ENCODE results near the gene KIF26B.
"Not testable (repeated sequence)": the region's sequence is repeated elsewhere in the genome, so short reads cannot be mapped to it uniquely, and the experiment has no call there.

The KIF26B gene

DNA sequence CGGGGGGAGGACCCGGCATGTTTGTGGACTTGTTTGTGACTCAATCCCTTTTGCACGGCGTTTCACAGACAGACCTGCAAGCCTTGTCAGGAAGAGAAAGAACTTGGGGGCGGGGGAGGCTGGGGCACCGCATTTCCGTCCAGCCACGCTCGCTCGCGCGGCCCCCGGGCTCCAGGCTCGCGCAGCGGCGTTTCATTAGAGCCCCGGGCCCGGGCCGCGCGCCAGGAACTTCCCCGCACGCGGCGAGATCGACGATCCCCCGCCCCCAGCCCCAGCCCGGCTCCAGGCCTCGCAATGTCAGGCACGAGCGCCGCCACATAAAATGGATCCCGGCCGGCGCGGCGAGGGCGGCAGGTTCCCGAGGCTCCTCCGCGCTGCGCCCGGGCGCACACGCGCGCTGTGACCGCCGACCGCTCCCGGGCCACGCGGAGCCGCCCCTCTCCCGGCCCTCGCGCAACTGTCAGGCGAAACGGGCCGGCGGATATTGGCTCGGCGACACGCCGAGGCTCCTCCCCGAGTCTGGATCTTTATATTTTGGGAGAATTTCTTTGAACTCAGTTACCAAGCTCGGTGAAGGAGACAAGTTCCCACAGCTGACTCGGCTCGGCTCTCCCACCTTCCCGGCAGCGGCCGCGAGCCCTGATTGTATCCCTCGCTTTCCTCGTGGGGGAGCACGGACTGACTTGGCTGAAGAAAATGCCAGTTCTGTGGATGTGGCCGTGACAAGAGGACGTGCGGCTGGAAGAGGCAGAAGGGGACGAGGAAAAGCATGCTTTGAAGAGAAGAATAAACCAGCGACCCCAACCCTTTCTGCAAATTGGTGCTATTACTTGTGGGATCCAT lies at the start of gene KIF26B:
KIF26B (plus strand) TSS at position 557 of the 843 bp plus-strand sequence. CDS start 440 bp downstream, outside the sequence.
- peak in 1 of 2 experiments; percentile 20 for DNase-seq

DNA sequence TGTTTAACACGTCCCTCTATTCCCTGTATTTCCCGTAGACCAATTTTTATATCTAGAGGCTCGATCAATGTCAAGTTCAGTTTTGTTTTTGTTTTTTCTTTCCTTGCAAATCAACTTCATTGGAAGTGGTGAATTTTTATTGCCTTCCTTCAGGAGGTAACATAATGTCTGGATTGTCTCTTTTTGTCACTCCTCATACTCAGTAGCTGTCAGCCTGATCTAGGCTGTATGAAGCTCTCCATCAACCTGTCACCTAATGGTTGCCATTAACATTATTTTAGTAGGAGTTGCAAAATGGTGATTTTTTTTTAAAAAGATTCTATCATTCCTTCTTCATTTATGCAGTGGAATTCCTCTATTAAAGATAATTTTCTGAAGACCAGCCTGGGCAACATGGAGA lies 49.7 kb upstream of the KIF26B start:
- DNase-seq = no peak

DNA sequence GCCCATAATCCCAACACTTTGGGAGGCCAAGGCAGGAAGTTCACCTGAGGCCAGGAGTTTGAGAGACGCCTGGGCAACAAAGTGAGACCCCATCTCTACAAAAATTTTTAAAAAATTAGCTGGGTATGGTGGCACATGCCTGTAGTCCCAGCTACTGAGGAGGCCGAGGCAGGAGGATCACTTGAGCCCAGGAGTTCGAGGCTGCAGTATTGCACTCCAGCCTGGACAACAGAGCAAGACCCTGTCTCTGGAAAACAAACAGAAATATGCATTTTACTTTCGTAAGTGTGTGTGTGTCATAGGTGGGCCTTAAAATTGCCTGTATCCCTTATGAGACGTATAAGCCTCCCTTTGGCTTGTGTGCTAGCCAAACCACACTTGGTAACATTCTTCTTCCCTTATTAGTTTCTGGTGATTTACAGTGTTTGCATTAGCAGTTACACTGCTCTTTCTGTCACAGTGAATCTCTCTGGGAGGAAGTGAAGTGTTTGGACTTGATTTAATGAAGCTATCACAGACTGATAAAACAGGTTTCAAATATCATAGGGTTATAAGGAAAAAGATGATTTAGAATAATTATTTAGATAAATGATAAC lies 48.9 kb upstream of the KIF26B start:
- no peak for DNase-seq

DNA sequence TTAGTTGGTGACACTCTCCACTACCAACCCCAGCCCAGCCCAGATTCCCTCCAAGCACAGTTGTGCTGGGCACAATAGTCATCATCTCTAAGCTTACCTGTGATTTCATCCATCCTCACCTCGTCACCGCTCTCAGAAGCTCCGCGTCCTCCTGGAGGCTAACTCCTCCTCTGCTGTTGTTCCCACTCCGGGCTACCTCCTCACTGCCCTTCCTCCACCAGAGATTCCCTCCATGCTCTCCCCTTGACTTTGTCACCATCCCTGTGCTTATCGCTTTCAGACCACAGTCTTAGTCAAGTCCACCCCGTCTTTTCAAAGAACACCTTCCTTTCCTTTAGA lies 47.0 kb upstream of the KIF26B start:
- DNase-seq = no peak

DNA sequence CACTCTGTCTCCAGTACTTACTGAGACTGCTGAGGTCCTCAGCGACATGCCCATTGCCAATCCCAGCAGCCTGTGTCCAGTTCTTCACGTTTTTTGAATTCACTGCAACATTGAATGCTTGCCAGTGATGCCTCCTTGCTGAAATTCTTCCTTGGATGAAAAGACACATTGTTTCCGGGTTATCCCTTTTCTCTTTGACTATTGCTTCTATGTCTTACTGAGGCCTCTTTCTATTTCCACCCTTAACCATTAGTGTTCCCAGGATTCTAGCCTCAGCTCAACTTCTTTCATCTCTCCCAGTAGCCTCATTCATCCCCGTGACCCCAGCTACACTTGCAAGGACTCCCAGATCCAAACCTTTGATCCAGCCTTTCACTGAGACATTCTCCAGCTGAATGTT lies 46.5 kb upstream of the KIF26B start:
- DNase-seq = no peak

DNA sequence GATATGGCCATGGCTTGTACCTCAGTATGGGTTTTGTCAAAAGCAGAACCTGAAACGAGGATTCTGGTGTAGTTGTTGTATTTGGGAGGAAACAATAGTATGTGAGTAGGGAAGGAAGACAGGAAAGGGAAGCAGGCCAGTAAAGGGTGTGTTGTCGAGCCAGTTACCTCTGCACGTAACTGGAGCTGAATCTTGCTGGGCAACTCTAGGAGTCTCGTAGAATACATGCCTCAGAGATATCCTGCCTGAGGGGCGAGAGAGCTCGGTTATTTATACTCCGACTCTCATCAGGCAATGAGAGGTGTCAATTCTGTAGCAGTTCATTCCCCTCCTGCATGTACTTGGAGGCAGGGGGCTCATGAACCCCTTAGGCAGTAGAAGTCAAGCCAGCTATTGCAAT lies 45.9 kb upstream of the KIF26B start:
- no peak for DNase-seq

DNA sequence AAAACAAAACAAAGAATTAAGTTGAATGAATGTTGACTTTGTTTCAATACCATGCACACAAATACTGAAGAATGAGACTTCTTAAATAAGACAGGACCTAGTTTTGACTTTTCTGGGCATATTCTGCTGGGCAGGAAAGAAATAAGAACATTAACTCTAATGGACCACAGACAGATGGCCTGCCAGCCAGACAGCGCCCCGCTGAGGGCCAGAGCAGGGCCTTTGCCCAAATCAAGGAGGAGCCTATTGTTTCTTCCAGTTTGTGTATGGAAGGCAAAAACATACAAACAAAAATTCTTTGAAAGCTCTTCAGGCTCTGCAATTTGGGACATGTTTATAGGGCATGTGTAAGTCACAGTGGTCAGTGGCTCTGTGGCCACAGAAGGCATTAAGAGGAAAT lies 44.4 kb upstream of the KIF26B start:
- no peak for DNase-seq

DNA sequence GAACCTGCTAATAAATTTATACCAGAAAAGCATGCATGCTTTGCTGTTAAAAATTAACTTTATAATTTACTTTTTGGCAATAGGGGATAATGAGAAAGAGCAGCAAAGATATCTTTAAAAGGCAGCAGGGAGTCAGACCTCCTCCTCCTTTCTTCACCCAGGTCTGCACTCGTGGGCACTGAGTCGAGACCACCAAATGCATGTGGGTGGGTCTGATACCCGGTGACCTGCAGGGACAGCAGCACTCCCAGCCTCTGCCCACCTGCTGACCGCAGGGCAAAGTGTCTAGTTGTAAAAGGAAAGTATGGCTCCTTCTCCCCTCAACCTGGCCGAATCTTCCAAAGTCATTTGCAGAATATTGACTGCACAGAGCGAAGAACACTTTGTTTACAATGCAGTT lies 43.7 kb upstream of the KIF26B start:
- DNase-seq = no peak

DNA sequence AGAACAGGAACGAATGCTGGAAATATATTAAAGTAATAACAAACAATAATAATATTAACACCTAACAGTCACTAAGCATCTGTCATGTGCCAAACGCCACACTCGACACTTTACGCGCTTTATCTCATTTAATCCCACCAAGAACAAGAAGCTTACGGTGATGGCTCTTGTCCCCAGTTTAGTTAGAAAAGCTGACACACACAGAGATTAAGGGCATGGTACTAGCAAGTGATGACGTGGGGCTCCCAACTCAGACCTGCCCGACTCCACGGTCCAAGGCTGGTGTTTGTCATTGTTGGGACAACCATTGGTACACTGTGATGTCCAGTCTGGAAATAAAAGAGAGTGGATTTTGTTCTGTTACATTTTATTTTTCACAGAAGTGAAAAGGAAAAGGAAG lies 41.1 kb upstream of the KIF26B start:
- DNase-seq = no peak

DNA sequence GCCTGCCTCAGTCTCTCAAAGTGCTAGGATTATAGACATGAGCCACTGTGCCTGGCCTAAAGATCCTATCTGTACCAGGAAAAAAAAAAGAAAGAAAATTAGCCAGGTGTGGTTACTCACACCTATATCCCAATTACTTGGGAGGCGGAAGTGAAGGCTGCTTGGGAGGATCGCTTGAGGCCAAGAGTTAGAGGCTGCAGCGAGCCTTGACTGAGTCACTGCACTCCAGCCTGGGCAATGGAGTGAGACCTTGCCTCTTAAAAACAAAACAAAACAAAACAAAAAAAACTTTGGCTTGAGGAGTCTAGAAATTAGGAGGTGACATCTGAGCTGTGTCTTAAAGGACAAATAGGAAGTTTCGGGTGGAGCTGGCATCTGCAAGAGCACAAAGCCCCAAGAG lies 38.7 kb upstream of the KIF26B start:
- no peak for DNase-seq

DNA sequence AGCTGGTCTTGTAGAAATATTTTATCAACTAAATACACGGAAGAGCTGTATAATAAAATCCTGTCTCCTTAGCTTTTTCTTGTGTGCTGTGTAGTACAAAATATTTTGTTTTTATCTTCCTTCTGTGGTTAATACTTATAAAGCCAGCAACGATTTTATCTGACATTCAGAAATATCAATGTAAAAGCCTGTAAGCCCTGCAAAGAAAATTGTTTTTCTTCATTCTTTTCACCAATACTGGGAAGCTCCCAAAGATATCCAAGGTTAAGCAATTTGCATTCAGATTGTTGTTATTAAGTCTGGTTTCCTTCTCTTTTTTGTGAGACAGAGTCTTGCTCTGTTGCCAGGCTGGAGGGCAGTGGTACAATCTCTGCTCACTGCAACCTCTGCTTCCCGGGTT lies 38.0 kb upstream of the KIF26B start:
- no peak for DNase-seq

DNA sequence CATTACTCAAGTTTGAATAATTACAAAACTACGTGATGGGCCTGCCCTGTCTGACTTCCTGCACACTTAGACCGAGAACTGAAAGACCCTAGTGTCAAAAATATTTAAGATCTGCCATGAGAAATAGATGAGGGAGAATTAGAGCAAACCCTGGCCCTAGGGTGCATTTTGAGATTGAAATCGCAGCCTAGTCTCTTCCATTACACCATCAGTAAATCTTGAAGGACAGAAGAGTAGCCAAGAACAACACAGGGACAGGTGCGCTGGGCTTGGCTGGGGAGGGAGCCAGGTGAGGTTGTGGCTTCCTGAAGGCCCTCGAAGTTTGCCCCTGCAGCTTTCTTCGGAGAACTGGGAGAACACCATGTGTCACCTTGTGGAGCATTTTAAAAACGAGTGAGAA lies 36.7 kb upstream of the KIF26B start:
- no peak for DNase-seq

DNA sequence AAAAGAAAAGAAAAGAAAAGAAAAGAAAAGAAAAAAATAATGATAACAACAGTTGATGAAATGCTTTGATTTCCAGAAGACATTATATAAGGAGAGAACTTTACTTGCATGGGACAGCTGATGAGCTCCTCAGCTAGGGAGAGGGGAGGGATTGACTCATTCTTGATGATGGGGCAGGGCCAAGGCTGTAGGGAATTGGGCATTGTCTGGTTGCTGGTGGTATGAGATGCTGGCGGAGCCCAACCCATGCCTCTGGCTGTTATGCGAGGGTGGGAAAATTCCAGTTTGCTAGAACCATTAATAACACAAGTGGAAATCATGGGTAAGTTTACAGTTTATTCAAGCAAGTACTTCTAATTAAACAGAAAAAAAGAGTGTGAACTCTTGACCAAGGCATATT lies 36.0 kb upstream of the KIF26B start:
- DNase-seq = no peak

DNA sequence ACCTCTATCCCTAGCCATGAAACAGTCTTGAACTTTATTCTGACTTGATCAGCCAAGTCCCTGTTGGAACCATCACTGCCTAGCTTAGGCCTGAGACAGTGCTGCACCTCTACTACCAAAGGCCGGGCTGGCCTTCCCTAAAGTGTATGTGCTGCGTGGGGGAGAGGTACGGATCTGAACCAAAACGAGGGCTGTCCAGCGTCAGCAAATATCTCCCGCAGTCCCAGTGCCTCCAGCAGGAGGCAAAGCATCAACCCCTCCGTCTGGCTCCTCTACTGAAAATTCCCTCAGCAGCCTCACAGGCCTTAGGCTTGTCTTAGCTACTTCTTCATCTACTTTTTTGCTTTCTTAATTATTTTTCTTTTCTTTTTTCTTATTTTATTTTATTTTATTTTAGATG lies 33.3 kb upstream of the KIF26B start:
- DNase-seq = no peak

DNA sequence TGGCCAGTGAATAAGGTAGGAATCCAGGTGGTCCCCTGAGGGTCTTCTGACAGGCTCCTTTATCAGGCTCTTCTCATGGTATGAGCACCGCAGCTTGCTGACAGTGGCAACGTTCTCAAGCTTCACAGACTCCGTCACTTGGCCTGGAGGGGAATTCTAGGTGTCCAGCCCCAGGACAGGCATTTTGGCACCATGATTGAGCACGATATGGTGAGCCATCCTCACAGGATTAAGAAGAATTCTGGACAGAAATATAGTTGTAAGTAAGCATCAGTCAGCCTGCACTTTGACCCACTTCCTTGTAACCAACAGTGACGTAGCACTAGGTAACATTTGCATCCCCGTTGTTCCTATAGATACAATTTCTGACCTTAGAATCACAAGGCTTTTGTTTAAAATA lies 30.5 kb upstream of the KIF26B start:
- DNase-seq = no peak

DNA sequence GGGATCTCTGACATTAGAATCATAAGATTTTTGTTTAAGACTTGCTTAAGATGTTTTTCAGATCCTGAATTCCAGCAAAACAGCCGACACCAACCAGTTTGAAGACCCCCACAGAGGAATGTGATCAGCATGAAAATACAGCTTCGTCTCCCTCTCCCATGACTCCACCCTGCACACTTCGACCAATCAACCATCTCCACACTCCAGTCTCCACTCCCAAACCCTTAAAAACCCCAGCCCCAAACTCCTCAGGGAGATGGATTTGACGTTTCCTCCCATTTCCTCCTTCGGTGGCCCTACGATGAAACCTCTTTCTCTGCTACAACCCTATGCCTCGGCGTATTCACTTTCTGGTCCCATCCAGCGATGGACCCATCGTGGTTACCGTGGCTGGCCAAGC lies 30.1 kb upstream of the KIF26B start:
- no peak for DNase-seq

DNA sequence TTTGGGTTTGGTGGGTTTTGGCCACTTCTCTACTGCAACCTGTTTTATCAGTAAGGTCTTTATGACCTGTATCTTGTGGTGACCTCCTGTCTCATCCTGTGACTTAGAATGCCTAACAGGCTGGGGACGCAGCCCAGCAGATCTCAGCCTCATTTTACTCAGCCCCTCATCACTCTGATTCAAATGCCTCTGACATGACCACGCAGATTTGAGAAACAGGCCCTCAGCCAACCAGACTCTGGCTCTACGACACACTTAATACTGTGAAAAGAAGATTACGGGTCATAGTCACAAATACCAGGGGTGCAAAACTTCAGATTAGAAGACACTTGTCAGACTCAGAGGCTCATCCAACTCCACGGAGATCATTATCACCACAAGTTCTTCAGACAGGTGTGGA lies 28.3 kb upstream of the KIF26B start:
- DNase-seq = no peak

DNA sequence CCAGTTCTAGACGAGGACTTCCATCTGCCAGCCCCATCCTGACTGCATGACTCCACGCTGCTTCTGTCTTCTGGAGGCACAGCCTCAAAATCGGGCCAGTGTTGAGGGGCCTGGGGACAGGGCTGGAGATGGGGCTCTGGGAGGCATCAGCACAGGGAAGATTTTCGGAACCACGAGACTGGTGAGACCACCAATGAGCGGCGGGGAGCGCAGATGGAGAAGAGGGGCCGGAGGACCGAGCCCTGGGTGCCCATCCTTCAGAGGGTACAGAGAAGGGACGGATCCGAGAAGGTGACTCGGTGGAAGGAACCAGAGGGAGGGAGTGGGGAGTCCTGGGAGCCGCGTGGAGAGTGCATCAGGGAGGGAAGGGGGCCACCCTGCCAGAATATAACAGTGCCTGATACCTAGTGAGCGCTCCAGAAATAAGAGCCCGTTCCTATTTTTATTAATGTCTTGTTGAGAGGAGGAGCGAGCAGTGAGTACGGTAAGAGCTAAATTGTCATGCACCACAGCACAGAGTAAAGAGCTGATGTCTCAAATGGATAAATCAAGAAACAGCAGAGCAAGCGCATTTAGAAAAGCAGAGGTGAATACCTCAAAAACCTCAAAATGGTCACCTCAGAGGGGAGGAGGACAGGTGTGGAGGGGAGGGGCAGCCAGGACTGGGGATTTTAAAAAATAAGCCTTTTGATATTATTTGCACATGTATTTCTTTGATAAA lies 26.2 kb upstream of the KIF26B start:
- no peak for DNase-seq

DNA sequence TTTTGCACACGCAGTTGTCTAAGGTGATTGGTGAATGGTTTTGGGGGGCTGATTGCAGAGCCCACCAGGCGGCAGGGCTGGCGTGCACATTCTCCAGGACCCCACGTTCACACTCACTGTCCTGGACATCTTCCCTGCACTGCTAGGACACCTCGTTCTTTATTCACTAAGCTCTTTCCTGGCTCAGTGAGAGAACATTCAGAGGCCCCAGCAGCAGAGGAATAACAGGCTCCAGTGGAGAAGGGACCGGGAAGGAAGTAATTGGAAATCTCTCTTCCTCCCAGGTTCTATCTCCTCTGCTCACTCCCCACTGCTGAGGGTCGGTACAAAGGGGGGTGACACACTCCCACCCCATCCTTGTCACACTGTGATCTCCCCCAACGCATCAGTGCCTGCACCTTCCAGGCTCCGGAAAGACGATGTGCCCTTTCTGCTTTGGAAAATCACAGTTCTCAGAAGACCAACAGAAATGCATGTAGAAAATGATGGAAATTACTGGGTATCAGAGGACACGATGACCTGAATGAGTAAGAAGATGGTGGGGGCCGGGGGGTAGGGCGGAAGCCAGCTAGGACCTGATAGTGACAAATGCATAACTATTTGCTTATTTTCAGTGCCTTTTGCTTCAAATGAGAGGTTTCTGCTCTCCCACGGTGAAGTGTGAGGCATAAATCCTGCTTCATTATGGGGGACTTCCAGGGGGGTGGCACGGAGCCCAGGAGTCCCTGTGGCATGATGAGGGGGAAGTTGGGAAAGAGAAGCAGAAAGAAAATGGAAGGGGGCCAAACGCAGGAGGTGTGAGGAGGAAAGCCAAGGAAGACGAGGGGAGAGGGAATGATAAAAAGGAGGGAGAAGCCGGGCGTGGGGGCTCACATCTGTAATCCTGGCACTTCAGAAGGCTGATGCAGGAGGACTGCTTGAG lies 25.2 kb upstream of the KIF26B start:
- no peak for DNase-seq

DNA sequence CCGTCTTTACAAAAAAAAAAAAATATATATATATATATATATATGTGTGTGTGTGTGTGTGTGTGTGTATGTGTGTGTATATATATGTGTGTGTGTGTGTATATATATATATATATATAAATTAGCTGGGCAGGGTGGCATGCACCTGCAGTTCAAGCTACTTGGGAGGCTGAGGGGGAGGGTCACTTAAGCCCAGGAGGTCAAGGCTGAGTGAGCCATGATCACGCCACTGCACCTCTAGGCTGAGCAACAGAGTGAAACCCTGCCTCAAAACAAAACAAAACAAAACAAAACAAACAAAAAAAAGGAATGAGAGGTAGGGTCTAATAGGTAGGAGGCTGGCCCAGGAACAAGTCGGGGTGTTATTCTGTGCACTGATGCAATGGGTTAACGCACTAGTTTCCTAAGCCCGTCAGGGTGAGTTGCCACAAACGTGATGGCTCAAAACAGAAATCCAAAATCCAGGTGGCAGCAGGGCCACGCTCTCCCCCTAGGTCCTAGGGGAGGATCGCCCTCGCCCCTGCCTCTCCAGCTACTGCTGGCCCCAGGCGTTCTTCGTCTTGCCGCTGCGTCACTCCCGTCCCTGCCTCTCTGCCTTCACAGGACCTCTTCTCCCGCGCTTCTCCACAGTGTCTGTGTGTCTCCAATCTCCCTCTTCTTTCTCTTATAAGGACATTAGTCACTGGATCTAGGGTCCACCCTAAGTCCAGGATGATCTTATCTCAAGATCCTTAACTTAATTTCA lies 24.3 kb upstream of the KIF26B start:
- not testable (repeated sequence) for DNase-seq

DNA sequence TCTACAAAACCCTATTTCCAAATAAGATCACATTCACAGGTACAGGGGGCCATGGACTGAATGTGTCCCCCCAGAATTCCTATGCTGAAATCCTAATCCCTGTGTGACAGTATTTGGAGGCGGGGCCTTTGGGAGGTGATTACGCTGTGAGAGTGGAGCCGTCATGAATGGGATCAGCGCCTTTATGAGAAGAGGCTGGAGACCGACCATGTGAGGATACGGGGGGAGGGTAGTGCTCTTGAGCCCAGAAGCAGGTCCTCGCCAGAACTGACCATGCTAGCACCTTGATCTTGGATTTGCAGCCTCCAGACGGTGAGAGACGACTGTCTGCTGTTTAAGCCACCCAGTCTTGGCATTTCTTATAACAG lies 23.8 kb upstream of the KIF26B start:
- no peak for DNase-seq

DNA sequence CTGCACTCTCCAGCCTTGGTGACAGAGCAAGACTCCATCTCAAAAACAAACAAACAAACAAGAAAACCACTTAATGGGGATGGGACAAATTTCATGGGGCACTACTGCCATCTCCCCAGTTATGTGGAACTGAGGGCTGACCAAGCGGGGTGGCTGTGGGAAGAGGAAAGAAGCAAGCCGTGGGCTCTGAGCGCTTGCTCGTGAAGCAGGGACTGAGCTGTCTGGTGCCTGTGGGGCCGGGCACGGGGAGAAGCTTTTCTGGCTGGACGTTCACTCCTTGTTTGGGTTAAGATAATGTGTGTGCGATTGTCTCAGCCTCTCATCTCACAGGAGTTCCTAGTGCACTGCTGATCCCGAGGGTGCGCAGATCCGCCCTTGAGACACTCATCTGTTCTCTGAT lies 22.0 kb upstream of the KIF26B start:
- no peak for DNase-seq

Measured in activated CD4-positive, alpha-beta T cell treated with anti-CD3 and anti-CD28 coated beads, Interleukin-2, amount 50 U/mL, for 4 hours (primary cell).